ENCODE data around the gene UBAC1.

Gene UBAC1

DNA sequence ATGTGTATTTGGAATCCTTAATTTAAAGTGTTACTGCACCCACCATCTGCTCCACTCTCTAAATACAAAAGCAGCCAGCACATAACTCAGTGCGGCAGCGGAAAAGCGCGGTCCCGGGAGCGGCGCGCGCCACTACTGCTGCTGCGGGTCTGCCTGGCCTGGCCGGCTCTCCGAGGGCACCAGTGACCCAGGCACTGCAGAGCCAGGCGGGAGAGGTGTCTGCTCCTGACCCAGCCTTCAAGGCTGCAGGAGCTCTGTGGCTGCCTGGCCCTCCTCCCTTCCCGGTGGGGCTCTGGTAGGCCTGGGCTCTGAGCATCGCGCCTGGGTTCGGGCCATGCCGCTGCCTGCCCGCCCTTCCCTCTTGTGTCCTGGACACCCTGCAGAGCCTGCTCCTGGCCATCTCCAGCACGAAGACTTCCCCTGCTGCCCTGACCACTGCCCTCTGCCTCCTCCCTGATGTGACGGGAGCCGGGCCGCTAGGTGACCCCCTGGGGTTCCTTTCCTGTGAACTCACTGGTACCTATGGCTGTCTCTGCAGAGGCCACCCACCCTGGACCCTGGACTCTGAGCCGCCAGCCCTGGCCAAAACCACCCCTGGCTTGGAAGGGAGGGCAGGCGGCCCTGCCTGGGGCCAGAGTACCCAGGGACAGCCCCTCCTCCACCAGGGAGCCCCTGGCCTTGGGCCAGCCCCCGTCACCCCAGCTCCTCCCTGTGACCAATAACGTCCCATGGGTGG is 32.8 kb upstream of the UBAC1 start:
- no peak overlapping the region for H3K4me3 ChIP-seq (ENCODE audit: low read depth, low read length)
- TF ChIP-seq, protein P1, sequence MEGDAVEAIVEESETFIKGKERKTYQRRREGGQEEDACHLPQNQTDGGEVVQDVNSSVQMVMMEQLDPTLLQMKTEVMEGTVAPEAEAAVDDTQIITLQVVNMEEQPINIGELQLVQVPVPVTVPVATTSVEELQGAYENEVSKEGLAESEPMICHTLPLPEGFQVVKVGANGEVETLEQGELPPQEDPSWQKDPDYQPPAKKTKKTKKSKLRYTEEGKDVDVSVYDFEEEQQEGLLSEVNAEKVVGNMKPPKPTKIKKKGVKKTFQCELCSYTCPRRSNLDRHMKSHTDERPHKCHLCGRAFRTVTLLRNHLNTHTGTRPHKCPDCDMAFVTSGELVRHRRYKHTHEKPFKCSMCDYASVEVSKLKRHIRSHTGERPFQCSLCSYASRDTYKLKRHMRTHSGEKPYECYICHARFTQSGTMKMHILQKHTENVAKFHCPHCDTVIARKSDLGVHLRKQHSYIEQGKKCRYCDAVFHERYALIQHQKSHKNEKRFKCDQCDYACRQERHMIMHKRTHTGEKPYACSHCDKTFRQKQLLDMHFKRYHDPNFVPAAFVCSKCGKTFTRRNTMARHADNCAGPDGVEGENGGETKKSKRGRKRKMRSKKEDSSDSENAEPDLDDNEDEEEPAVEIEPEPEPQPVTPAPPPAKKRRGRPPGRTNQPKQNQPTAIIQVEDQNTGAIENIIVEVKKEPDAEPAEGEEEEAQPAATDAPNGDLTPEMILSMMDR (IDR thresholded peaks at IDR 0.05; ENCODE audit: borderline replicate concordance, insufficient read depth, low read depth, low read length): no peak

DNA sequence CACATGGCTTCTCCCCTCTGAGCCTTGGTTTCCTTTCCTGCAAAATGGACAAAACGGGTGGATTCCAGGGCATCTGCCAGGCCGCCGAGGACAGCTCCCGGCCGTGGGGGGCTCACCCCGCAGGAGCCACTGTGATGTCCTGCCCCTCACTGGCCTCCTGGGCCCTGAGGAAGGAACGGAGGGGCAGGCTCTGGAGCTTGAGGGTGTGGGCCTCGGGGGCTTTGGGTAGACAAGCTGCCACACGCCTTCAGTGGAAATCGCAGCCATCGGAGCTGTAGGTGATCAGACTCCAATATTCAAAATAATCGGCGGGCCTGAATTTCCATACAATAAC is 32.2 kb upstream of the UBAC1 start:
- TF ChIP-seq, protein P1 (IDR thresholded peaks at IDR 0.05; ENCODE audit: borderline replicate concordance, insufficient read depth, low read depth, low read length): no peak
- H3K4me3 ChIP-seq (ENCODE audit: low read depth, low read length): no peak overlapping the region

DNA sequence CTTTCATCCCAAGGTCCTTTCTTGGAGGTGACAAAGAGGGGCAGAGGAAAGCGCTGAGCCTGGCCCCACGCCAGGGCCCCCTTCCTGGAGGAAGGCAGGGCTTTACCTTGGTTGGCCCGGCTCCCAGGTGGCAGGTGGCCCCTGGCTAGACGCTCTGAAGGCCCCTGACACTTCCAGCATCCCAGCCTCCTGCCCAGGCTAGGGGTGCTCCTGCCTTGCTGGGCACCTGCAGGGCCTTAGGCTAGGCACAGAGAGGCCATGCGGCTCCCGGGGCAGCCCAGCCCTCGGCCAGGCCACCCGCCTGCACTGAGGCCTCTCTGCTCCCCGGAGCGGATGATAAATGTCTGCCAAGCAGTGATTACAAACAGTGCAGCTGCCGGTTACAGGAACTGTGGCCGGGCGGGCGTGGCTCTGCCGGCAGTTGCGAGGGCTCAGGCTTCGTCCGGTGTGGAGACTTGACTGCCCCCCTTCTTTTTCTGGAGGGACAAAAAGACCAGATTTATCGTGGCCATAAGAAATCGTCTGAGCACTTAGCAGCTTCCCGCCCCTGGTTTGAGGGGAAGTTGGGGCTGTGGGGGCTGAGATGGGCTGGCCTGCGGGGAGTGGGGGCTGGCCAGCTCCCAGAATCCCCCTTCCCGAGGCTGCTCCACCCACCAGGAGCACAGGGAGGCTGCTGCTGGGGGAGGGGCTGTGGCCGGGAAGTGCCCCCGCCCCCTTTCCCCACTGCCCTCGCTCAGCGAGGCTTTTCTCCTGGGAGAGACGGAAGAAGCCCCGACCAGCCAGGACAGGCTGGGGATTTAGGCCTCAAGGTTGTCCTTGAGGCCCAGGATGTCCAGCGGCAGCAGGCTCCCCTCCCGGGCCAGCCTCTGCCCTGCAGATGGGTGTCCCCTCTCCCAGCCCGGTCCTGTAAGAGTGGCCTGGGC is 31.6 kb upstream of the UBAC1 start:
- H3K4me3 ChIP-seq (ENCODE audit: low read depth, low read length): no peak overlapping the region

DNA sequence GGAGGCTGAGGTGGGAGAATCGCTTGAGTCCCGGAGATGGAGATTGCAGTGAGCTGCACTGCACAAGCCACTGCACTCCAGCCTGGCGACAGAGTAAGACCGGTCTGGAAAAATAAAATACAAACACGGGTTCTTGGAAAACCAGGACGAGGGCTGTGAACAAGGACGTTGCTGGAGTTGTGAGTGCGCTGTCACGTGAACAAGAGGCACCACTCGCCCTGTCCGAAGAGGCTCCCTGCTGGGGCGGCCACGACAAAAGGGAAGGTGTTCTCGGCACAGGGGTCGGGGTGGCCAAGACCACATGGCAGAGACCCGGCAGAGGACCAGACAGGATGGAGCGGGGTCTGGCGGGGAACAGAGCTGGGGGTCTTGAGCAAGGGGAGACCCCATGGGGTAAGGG is 30.6 kb upstream of the UBAC1 start:
- no peak overlapping the region for H3K4me3 ChIP-seq (ENCODE audit: low read depth, low read length)
- TF ChIP-seq, protein P1 (IDR thresholded peaks at IDR 0.05; ENCODE audit: borderline replicate concordance, insufficient read depth, low read depth, low read length): no peak

More for the DNA sequence above, 31.6 kb upstream of the UBAC1 start:
- TF ChIP-seq, protein P1 (IDR thresholded peaks at IDR 0.05; ENCODE audit: borderline replicate concordance, insufficient read depth, low read depth, low read length): no peak

DNA sequence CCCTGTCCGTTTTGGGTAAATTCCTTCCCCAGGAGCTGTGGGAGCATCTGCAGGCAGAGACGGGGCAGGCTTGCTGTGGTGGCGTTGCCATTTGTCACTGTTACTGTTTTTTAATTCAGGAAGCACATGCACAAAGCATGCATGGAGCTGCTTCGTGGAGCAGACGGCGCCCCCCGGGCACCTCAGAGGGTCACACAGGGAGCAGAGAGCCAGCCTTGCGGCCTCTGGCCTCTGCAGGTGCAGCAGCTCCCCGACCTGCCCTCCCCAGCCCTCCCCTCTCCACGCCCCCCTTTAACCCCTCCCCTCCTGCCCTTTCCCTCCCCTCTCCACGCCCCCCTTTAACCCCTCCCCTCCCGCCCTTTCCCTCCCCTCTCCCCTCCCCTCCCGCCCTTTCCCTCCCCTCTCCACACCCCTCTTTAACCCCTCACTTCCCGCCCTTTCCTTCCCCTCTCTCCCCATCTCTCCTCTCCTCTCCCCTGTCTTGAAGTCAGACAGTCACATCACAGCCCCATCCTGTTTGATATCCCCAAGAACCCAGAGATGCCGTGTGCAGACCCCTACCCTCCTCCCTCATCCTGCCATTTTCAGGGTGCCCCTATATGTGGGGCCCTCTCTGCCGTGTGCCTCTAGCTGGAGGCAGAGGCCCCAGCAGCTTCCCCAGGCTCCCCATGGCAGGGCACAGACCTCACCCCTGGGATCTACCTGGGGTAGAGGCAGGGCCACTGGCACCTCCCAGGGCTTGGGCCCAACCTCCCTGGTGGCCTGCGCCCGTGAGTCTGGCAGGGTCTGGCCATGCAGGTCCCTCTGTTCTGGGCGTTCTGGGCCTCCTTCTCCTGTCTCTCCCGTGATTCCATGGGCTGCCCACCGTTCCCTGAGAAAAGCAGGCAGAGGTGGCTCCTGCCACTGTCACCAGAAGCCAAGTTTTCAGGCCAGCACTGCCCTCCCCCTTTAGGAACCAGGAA is 29.6 kb upstream of the UBAC1 start:
- TF ChIP-seq, protein P1 (IDR thresholded peaks at IDR 0.05; ENCODE audit: borderline replicate concordance, insufficient read depth, low read depth, low read length): no peak
- H3K4me3 ChIP-seq (ENCODE audit: low read depth, low read length): no peak overlapping the region

DNA sequence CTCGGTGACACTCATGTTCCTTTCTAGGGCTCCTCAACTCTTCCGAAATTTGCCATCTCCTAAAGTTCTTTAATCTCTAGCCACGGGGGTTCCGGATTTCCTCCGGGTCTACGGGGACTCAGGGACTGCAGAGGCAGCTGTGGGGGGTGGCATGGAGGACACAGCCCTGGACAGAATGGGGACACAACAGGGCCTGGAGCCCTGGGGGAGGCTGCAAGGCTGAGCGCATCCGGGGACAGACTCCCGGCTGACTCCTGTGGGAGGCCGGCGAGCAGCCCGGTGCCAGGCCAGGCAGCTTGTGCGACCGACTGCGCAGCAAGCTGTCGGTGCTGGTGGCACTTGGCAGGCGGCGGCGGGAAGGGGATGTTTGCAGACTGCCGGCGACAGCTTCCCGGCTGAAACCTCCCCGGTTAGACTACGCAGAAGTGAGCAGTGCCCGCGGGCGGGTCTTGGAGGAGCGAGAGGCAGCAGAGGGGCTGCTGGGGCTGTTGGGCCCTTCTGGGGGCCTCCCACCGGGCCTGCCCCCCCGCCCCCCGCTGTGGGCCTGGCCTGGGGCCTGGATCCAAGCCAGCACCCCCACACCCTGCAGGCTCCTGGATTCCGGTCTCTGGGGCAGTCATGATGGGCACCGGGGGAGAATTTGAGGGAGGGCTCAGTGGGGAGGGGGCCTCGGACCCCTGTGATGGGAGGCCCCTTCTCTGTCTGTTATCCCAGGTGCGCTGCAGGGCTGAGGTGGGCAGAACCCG is 28.7 kb upstream of the UBAC1 start:
- H3K4me3 ChIP-seq (ENCODE audit: low read depth, low read length): no peak overlapping the region
- TF ChIP-seq, protein P1 (IDR thresholded peaks at IDR 0.05; ENCODE audit: borderline replicate concordance, insufficient read depth, low read depth, low read length): no peak

Data from GM12875 (cell line).